H1 (cell line): ENCODE results near the gene BPGM. TPM values are rescaled to one million over a fixed set of nuclear protein-coding genes. Genes with fewer than 3 reads are reported as not detected.

Experiments used
- CTCF ChIA-PET: fragments of 300-600 bp; sonication (Branson Sonifier 250); formaldehyde crosslinking; loops from one replicate; lab custom pipeline; 2021; ENCODE audit not compliant: partially characterized antibody; lab: Charles Lee
- POLR2A ChIA-PET: fragments of 300-600 bp; sonication (Branson Sonifier 250); formaldehyde crosslinking; loops from one replicate; lab custom pipeline; 2021; ENCODE audit warnings: inconsistent platforms; ENCODE audit not compliant: partially characterized antibody; lab: Charles Lee
- DNase-seq, 2 experiments: peaks; one replicate each; pipeline versions ENCODE4 v3.0.0 to v3.0.0-alpha.2; 2010 to 2022; ENCODE audit warnings: low spot score in 2 of 2, low read depth in 1 of 2, mixed read lengths in 1 of 2
- FAIRE-seq: peaks from 2 replicates; lab custom pipeline; 2011; peaks lifted over from hg19 to GRCh38; lab: Jason Lieb, UNC
- H2AFZ ChIP-seq: 2 replicates; pipeline ENCODE4 v1.8.1; 2012; ENCODE audit warnings: low read length, inconsistent platforms
- H2AK5ac ChIP-seq: 2 replicates; pipeline ENCODE4 v1.6.1; 2013; ENCODE audit warnings: low read depth, low read length
- H2BK120ac ChIP-seq: replicated peaks from 2 replicates; pipeline ENCODE3; 2013; ENCODE audit warnings: low read depth, low read length, inconsistent platforms
- H2BK12ac ChIP-seq: 2 replicates; pipeline ENCODE4 v1.6.1; 2013; ENCODE audit warnings: low read depth, low read length
- H2BK15ac ChIP-seq: 2 replicates; pipeline ENCODE4 v1.6.1; 2013; ENCODE audit warnings: low read length
- H2BK20ac ChIP-seq: 2 replicates; pipeline ENCODE4 v1.6.1; 2013; ENCODE audit warnings: low read length
- H2BK5ac ChIP-seq: 2 replicates; pipeline ENCODE4 v1.6.1; 2013; ENCODE audit warnings: low read depth, low read length
- H3K14ac ChIP-seq: 2 replicates; pipeline ENCODE4 v1.6.1; 2013; ENCODE audit warnings: inconsistent platforms; ENCODE audit not compliant: insufficient read length
- H3K18ac ChIP-seq: 2 replicates; pipeline ENCODE4 v1.6.1; 2013; ENCODE audit warnings: low read length; ENCODE audit errors: extremely low read depth
- H3K23ac ChIP-seq: 2 replicates; pipeline ENCODE4 v1.6.1; 2013; ENCODE audit warnings: inconsistent platforms; ENCODE audit not compliant: insufficient read length
- H3K23me2 ChIP-seq: 2 replicates; pipeline ENCODE4 v1.6.1; 2013; ENCODE audit warnings: low read depth, low read length
- H3K27ac ChIP-seq: 2 replicates; pipeline ENCODE4 v1.6.1; 2011; ENCODE audit warnings: low read depth, low read length, inconsistent platforms
- H3K27me3 ChIP-seq, 4 experiments: replicated peaks in 1 of 4; 1 replicate in 1 of 4; 2 replicates in 3 of 4; pipeline versions ENCODE4 v1.6.1 to v1.8.1; 2011 to 2013; ENCODE audit warnings: low read length in 3 of 4, mild to moderate bottlenecking in 3 of 4, inconsistent platforms in 2 of 4, mixed read lengths in 2 of 4, moderate library complexity in 1 of 4; ENCODE audit not compliant: control insufficient read depth in 3 of 4, insufficient read depth in 3 of 4; ENCODE audit errors: extremely low read depth in 1 of 4
- H3K36me3 ChIP-seq, 4 experiments: 2 replicates each; pipeline versions ENCODE4 v1.6.1 to v1.8.1; 2011 to 2013; ENCODE audit warnings: mild to moderate bottlenecking in 4 of 4, low read length in 3 of 4, moderate library complexity in 2 of 4, control low read depth in 1 of 4, inconsistent platforms in 1 of 4; ENCODE audit not compliant: insufficient read depth in 4 of 4, control insufficient read depth in 2 of 4
- H3K4ac ChIP-seq: replicated peaks from 2 replicates; pipeline ENCODE3; 2013; ENCODE audit warnings: low read length, low read depth, mixed read lengths, inconsistent platforms; ENCODE audit not compliant: insufficient read length
- H3K4me1 ChIP-seq, 4 experiments: replicated peaks in 1 of 4; 1 replicate in 1 of 4; 2 replicates in 3 of 4; pipeline versions ENCODE4 v1.6.1 to v1.8.1; 2011 to 2013; ENCODE audit warnings: low read length in 3 of 4, inconsistent platforms in 2 of 4, mixed read lengths in 1 of 4; ENCODE audit not compliant: insufficient read depth in 4 of 4, control insufficient read depth in 3 of 4
- H3K4me2 ChIP-seq, 2 experiments: 2 replicates each; pipeline versions ENCODE4 v1.6.1 to v1.8.1; 2011 to 2013; ENCODE audit warnings: low read depth in 2 of 2, low read length in 2 of 2, control low read depth in 1 of 2, inconsistent platforms in 1 of 2, mild to moderate bottlenecking in 1 of 2; ENCODE audit not compliant: insufficient read depth in 1 of 2
- H3K4me3 ChIP-seq, 4 experiments: fragments of 200-600, 300-600 bp in 1 of 4; sonication (generic), shearing (Covaris generic), sonication (Bioruptor Twin) in 1 of 4; 2 replicates each; pipeline versions ENCODE4 v1.5.1 to v1.8.1; 2011 to 2016; ENCODE audit warnings: low read length in 4 of 4, low read depth in 3 of 4, control low read depth in 2 of 4, inconsistent platforms in 2 of 4, mild to moderate bottlenecking in 2 of 4, mixed read lengths in 1 of 4, moderate library complexity in 1 of 4; ENCODE audit not compliant: insufficient read depth in 2 of 4; ENCODE audit errors: extremely low read depth in 1 of 4
- H3K56ac ChIP-seq: replicated peaks from 2 replicates; pipeline ENCODE3; 2013; ENCODE audit warnings: low read depth, mild to moderate bottlenecking, mixed read lengths, low read length, inconsistent platforms; ENCODE audit not compliant: insufficient read length
- H3K79me1 ChIP-seq: 2 replicates; pipeline ENCODE4 v1.6.1; 2013; ENCODE audit warnings: low read depth, low read length, control low read depth
- H3K79me2 ChIP-seq, 2 experiments: 2 replicates each; pipeline versions ENCODE4 v1.6.1 to v1.8.1; 2012 to 2013; ENCODE audit warnings: low read length in 2 of 2, mild to moderate bottlenecking in 2 of 2, inconsistent platforms in 1 of 2; ENCODE audit not compliant: insufficient read depth in 2 of 2, control insufficient read depth in 1 of 2
- H3K9ac ChIP-seq, 4 experiments: replicated peaks in 1 of 4; 1 replicate in 1 of 4; 2 replicates in 3 of 4; pipeline versions ENCODE4 v1.6.1 to v1.8.1; 2011 to 2013; ENCODE audit warnings: low read depth in 3 of 4, low read length in 3 of 4, control low read depth in 2 of 4, mild to moderate bottlenecking in 2 of 4, moderate library complexity in 2 of 4, inconsistent platforms in 1 of 4; ENCODE audit errors: extremely low read depth in 1 of 4
- H3K9me3 ChIP-seq, 2 experiments: 2 replicates each; pipeline versions ENCODE4 v1.6.1 to v1.8.1; 2012 to 2013; ENCODE audit warnings: mild to moderate bottlenecking in 2 of 2, moderate library complexity in 2 of 2, control low read depth in 1 of 2, inconsistent platforms in 1 of 2, low read depth in 1 of 2, low read length in 1 of 2, mixed read lengths in 1 of 2; ENCODE audit not compliant: insufficient read depth in 2 of 2
- H4K20me1 ChIP-seq, 2 experiments: replicated peaks in 1 of 2; 2 replicates each; pipeline versions ENCODE3 to v1.8.1; 2011 to 2013; ENCODE audit warnings: inconsistent platforms in 2 of 2, low read length in 2 of 2, mild to moderate bottlenecking in 1 of 2; ENCODE audit not compliant: insufficient read depth in 2 of 2, control insufficient read depth in 1 of 2
- H4K5ac ChIP-seq: 2 replicates; pipeline ENCODE4 v1.6.1; 2013; ENCODE audit warnings: low read length, low read depth, mixed read lengths, inconsistent platforms; ENCODE audit not compliant: insufficient read length
- H4K8ac ChIP-seq: 2 replicates; pipeline ENCODE4 v1.8.0; 2013; ENCODE audit warnings: mild to moderate bottlenecking, moderate library complexity, low read length, inconsistent platforms; ENCODE audit not compliant: insufficient read depth; ENCODE audit errors: extremely low read depth
- H4K91ac ChIP-seq: replicated peaks from 2 replicates; pipeline ENCODE3; 2013; ENCODE audit warnings: low read length, mixed read lengths, inconsistent platforms; ENCODE audit not compliant: insufficient read length
- BCL11A ChIP-seq, 2 experiments: IDR thresholded peaks; one replicate each; pipeline ENCODE4 v1.6.1; 2011; ENCODE audit warnings: low read depth in 2 of 2, low read length in 2 of 2, mild to moderate bottlenecking in 2 of 2
- GABPA ChIP-seq: IDR thresholded peaks from 2 replicates; pipeline ENCODE4 v1.6.1; 2011; ENCODE audit warnings: mild to moderate bottlenecking, low read length, moderate library complexity, borderline replicate concordance; ENCODE audit not compliant: insufficient read depth
- PHF8 ChIP-seq: fragments of 200-600 bp; sonication (generic); conservative IDR thresholded peaks from 2 replicates; pipeline ENCODE4 v1.7.1; 2012; ENCODE audit warnings: low read depth, mild to moderate bottlenecking, inconsistent platforms, low read length, moderate library complexity
- POLR2A ChIP-seq, 2 experiments: IDR thresholded peaks; 1 replicate in 1 of 2; 2 replicates in 1 of 2; pipeline ENCODE4 v1.6.1; 2011; ENCODE audit warnings: low read depth in 2 of 2, low read length in 2 of 2, mild to moderate bottlenecking in 2 of 2; ENCODE audit errors: control extremely low read depth in 1 of 2
- SAP30 ChIP-seq: fragments of 300-600 bp; sonication (generic); IDR thresholded peaks from 2 replicates; pipeline ENCODE4 v1.7.1; 2012; ENCODE audit warnings: low read length, moderate library complexity, mild to moderate bottlenecking, inconsistent platforms; ENCODE audit not compliant: insufficient read depth, insufficient replicate concordance
- TAF1 ChIP-seq: IDR thresholded peaks from 2 replicates; pipeline ENCODE4 v1.6.1; 2011; ENCODE audit warnings: mild to moderate bottlenecking, low read depth, low read length
- WGBS, 2 experiments: shearing (Covaris generic) in 1 of 2; methylation state at CpG; one replicate each; pipeline versions ENCODE4 v1.1.6 to v1.1.7; 2013 to 2015; ENCODE audit warnings: low lambda C conversion rate in 2 of 2, mixed read lengths in 2 of 2, inconsistent platforms in 1 of 2, low coverage in 1 of 2, missing lambda C conversion rate in 1 of 2; ENCODE audit not compliant: insufficient replicate concordance in 2 of 2, insufficient coverage in 1 of 2, insufficient read length in 1 of 2; ENCODE audit errors: extremely low coverage in 1 of 2, missing lambda C conversion rate in 1 of 2; 5-methylcytosine and 5-hydroxymethylcytosine counted together
- polyA plus RNA-seq, 7 experiments: library from polyadenylated mRNA; depleted of rRNA in 3 of 7; stranded (reverse) in 5 of 7; unstranded in 2 of 7; fragments of >200 nt in 5 of 7; fragments of 200-250 nt in 2 of 7; gene quantifications; 1 replicate in 5 of 7; 2 replicates in 1 of 7; 4 replicates in 1 of 7; pipeline versions ENCODE4 v1.2.1 to v1.2.3, GENCODE V29; 2011 to 2013; ENCODE audit warnings: missing spikeins in 2 of 7, mixed read lengths in 2 of 7
- total RNA-seq: library from RNA; stranded (reverse); fragmentation: NEBNext Ultra II Directional; extraction: Animal tissue kit (Norgen Biotek cat#: 25700); gene quantifications from 2 replicates; pipeline ENCODE4 v1.2.1, GENCODE V29; 2021
- TF ChIP-seq, protein P1 (sequence below): IDR thresholded peaks from 2 replicates; pipeline ENCODE4 v1.6.1; 2012; ENCODE audit warnings: low read length, inconsistent platforms

The BPGM gene
- total and polyA plus RNA-seq, 2 of the 8 experiments (the other 6 are each of a cell fraction or from before 2014, with no cell fraction given), result 9.7 to 15.3 TPM

DNA sequence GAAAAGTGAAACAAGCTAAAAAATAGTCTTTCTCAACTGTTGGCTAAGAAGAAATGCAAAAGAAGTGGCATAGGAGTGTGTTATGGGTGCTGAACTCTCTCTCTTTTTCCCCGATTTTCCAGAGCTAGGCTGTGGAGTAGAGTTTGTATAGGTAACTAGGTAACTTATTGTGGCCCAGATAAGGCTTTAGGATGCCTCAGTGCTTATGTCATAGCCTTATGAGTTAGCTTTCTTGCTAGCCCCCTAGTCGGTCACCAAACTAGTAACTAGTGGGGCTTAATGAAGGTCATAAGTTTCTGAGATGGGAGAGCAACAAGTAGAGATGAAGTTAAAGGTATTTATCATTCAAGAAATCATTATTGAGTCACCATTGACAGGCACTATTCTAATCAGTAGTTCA is 32.4 kb downstream of the BPGM start:
- H4K91ac ChIP-seq, result no peak overlapping the region
- FAIRE-seq, result no peak
- H2BK20ac ChIP-seq, result no peak overlapping the region
- H2AK5ac ChIP-seq, result no peak overlapping the region
- H2BK15ac ChIP-seq, result no peak overlapping the region
- H2BK12ac ChIP-seq, result no peak overlapping the region
- 71% methylated on average over 2 of the region's 2 CpGs; no CpG with 5 or more reads in 1 of the 2 experiments for WGBS, 2 experiments
- no peak for DNase-seq
- H3K79me1 ChIP-seq, result no peaks in the 10 kb centered on the region
- peaks cover 1% of the 10 kb centered on the region; the same call in 1 of the 2 replicates for H3K23me2 ChIP-seq
- CTCF ChIA-PET, result interaction anchor here (1.3 to 1.9 kb wide), 4 partner anchors 10 to 46 kb away, joined by 4 to 6 read pairs (median 4); no protein-coding TSS in a partner anchor
- H3K4me3 ChIP-seq, result no peak overlapping the region
- no peak overlapping the region for H3K18ac ChIP-seq
- H3K79me2 ChIP-seq, result peaks cover 0 to 4% of the 10 kb centered on the region in 2 experiments; a peak in 1 of 4 replicates
- H2AFZ ChIP-seq, result no peak overlapping the region
- H3K4me1 ChIP-seq, result peaks cover 0 to 3% (median 0%) of the 10 kb centered on the region in 4 experiments; a peak in 1 of 7 replicates
- TF ChIP-seq TAF1 (no peak), SAP30 (no peak), GABPA (no peak), PHF8 (no peak), POLR2A (IDR thresholded peaks at IDR 0.05; ENCODE audit: control extremely low read depth in 1 of 2, low read depth in 2 of 2, low read length in 2 of 2) (no peak), BCL11A (IDR thresholded peaks at IDR 0.05; ENCODE audit: low read depth in 2 of 2, low read length in 2 of 2) (no peak)
- TF ChIP-seq, protein P1, sequence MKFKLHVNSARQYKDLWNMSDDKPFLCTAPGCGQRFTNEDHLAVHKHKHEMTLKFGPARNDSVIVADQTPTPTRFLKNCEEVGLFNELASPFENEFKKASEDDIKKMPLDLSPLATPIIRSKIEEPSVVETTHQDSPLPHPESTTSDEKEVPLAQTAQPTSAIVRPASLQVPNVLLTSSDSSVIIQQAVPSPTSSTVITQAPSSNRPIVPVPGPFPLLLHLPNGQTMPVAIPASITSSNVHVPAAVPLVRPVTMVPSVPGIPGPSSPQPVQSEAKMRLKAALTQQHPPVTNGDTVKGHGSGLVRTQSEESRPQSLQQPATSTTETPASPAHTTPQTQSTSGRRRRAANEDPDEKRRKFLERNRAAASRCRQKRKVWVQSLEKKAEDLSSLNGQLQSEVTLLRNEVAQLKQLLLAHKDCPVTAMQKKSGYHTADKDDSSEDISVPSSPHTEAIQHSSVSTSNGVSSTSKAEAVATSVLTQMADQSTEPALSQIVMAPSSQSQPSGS, result no peak
- no peak overlapping the region for H3K9ac ChIP-seq
- H3K27ac ChIP-seq, result no peak overlapping the region
- no peak overlapping the region for H3K56ac ChIP-seq
- no peak overlapping the region for H3K14ac ChIP-seq
- no peak overlapping the region for H2BK5ac ChIP-seq
- no peak overlapping the region for H2BK120ac ChIP-seq
- no peaks in the 10 kb centered on the region for H4K20me1 ChIP-seq
- H4K8ac ChIP-seq, result no peak overlapping the region
- no peak overlapping the region for H3K4me2 ChIP-seq
- POLR2A ChIA-PET, result no interaction called here
- H3K4ac ChIP-seq, result no peak overlapping the region
- no peaks in the 10 kb centered on the region for H3K27me3 ChIP-seq
- H3K9me3 ChIP-seq, result peaks cover 6% of the 10 kb centered on the region in 2 experiments; a peak in 3 of 4 replicates
- H3K23ac ChIP-seq, result no peak overlapping the region
- H3K36me3 ChIP-seq, result peaks cover 0 to 5% (median under 1%) of the 10 kb centered on the region in 4 experiments; a peak in 4 of 8 replicates
- H4K5ac ChIP-seq, result no peak overlapping the region
